Pancreas (tissue), 10 donors: ENCODE measurements around the gene F2RL2. TPM values are rescaled to one million over a fixed set of nuclear protein-coding genes. Genes with fewer than 3 reads are reported as not detected.

Experiments
- ATAC-seq, 4 donors: fragments of 200-7000 bp; cut with Tn5 transposase; one replicate each; pipeline versions ENCODE4 v1.8.0 to v1.9.1; 2020; ENCODE audit warnings: mild to moderate bottlenecking in 4 of 4, moderate library complexity in 4 of 4
- DNase-seq, 6 donors: peaks; one replicate each; pipeline ENCODE4 v3.0.0-alpha.2; 2020
- FAIRE-seq: peaks from 2 replicates; lab custom pipeline; 2012; peaks lifted over from hg19 to GRCh38; lab: Jason Lieb, UNC
- H3K27ac ChIP-seq, 4 donors: fragments of 200-600 bp; sonication (generic); 1 replicate in 3 of 4; 2 replicates in 1 of 4; pipeline versions ENCODE4 v1.5.0 to v1.8.0; 2020
- H3K27me3 ChIP-seq, 4 donors: fragments of 200-600 bp; one replicate each; pipeline ENCODE4 v1.8.0; 2021
- H3K36me3 ChIP-seq, 3 donors: fragments of 200-600 bp; sonication (generic) in 1 of 3; one replicate each; pipeline versions ENCODE4 v1.5.0 to v1.8.0; 2020 to 2021
- H3K4me1 ChIP-seq, 3 donors: fragments of 200-600 bp; one replicate each; pipeline ENCODE4 v1.8.0; 2021
- H3K4me3 ChIP-seq, 4 donors: fragments of 200-600 bp; sonication (generic) in 2 of 4; one replicate each; pipeline versions ENCODE4 v1.5.0 to v1.8.0; 2020 to 2021
- H3K9me3 ChIP-seq, 4 donors: fragments of 200-600 bp; one replicate each; pipeline ENCODE4 v1.8.0; 2021
- CTCF ChIP-seq, 4 donors: fragments of 200-600 bp; sonication (generic) in 3 of 4; IDR thresholded peaks; one replicate each; pipeline versions ENCODE4 v1.5.0 to v1.8.0; 2021; ENCODE audit warnings: antibody characterized with exemption in 4 of 4
- WGBS, 2 donors: extraction: QIAGEN DNeasy Blood & Tissue Kit; methylation state at CpG; one replicate each; pipeline ENCODE4 v1.1.7; 2013; 5-methylcytosine and 5-hydroxymethylcytosine counted together
- intact Hi-C, 3 donors: fragments of 100-400 bp; cut with DNase I; formaldehyde crosslinking; loops; one replicate each; pipeline versions ENCODE4 v1.11.1 to v1.14.2; 2022
- polyA plus RNA-seq, 2 donors: library from polyadenylated mRNA; stranded (reverse); fragments of 200-250 nt; gene quantifications; one replicate each; pipeline ENCODE4 v1.2.3, GENCODE V29; 2013
- total RNA-seq, 6 donors: library from RNA; stranded (reverse); fragmentation: NEBNext Ultra II Directional in 4 of 6; extraction: Animal tissue kit (Norgen Biotek cat#: 25700) in 4 of 6; gene quantifications; one replicate each; pipeline versions ENCODE4 v1.2.1 to v1.2.4, GENCODE V29; 2021 to 2023
- donor health status: healthy with polysubstance abuse.
- donor health status: DM: no; HTN: no; CAD: no; lungs with moderate emphysema.
- donor health status: DM: no; HTN: no; CAD: no.
- donor health status: control.
- donor health status: control.
- donor health status: Bipolar disorder and iron deficiency.
- donor health status: DM: yes; HTN: yes; CAD: no.
- donor health status: DM: no; HTN: no; CAD: no.
- donor health status: DM: no; HTN: no; CAD: no.
- donor health status: DM: yes; HTN: yes; CAD: no.

F2RL2 gene
- total and polyA plus RNA-seq, 8 donors, result 0.04 to 2.2 (median 0.22) TPM

- no peak for TF ChIP-seq CTCF (IDR thresholded peaks at IDR 0.05)
- H3K4me3 ChIP-seq, result no peak overlapping the region
- ATAC-seq, result no peak
- H3K4me1 ChIP-seq, result no peaks in the 10 kb centered on the region
- H3K36me3 ChIP-seq, result peaks cover 0 to 23% (median 12%) of the 10 kb centered on the region in 3 donors
- 94 to 96% methylated on average over 6 of the region's 6 CpGs for WGBS, 2 donors
- no peaks in the 10 kb centered on the region for H3K9me3 ChIP-seq
- intact Hi-C loops, result no loop called here
- no peak overlapping the region for H3K27ac ChIP-seq
- no peak for FAIRE-seq
- no peaks in the 10 kb centered on the region for H3K27me3 ChIP-seq
- no peak for DNase-seq
Observed at GRCh38 chr5:76664079-76664478, 40.9 kb upstream of the F2RL2 start.

GRCh38 chr5:76663573-76663972, 40.4 kb upstream of the F2RL2 start:
- H3K27me3 ChIP-seq, result no peaks in the 10 kb centered on the region
- ATAC-seq (no peak), FAIRE-seq (no peak), DNase-seq (no peak)
- H3K27ac ChIP-seq, result no peak overlapping the region
- WGBS, 2 donors, result 74 to 88% methylated on average over 3 of the region's 3 CpGs
- H3K9me3 ChIP-seq, result no peaks in the 10 kb centered on the region
- H3K36me3 ChIP-seq, result peaks cover 0 to 21% (median 12%) of the 10 kb centered on the region in 3 donors
- intact Hi-C loops, result no loop called here
- no peaks in the 10 kb centered on the region for H3K4me1 ChIP-seq
- TF ChIP-seq CTCF (IDR thresholded peaks at IDR 0.05), result no peak
- H3K4me3 ChIP-seq, result no peak overlapping the region

GRCh38 chr5:76662521-76662920, 39.3 kb upstream of the F2RL2 start:
- Histone ChIP-seq H3K36me3 (peaks cover 0 to 25% (median 12%) of the 10 kb centered on the region in 3 donors), H3K4me1 (no peaks in the 10 kb centered on the region), H3K27ac (no peak overlapping the region), H3K9me3 (no peaks in the 10 kb centered on the region), H3K27me3 (no peaks in the 10 kb centered on the region), H3K4me3 (no peak overlapping the region)
- WGBS, 2 donors, result 95% methylated on average over 5 of the region's 5 CpGs
- no peak for FAIRE-seq
- DNase-seq, result no peak
- intact Hi-C loops, result no loop called here
- TF ChIP-seq CTCF (IDR thresholded peaks at IDR 0.05), result no peak
- ATAC-seq, result no peak

- no peak for ATAC-seq
- peaks cover 0 to 25% (median 7%) of the 10 kb centered on the region in 3 donors for H3K36me3 ChIP-seq
- H3K27ac ChIP-seq, result no peak overlapping the region
- H3K27me3 ChIP-seq, result no peaks in the 10 kb centered on the region
- no peak for DNase-seq
- no peaks in the 10 kb centered on the region for H3K9me3 ChIP-seq
- 55 to 75% methylated on average over 2 of the region's 2 CpGs for WGBS, 2 donors
- FAIRE-seq, result no peak
- H3K4me1 ChIP-seq, result no peaks in the 10 kb centered on the region
- intact Hi-C loops, result no loop called here
- no peak for TF ChIP-seq CTCF (IDR thresholded peaks at IDR 0.05)
- H3K4me3 ChIP-seq, result no peak overlapping the region
Observed at GRCh38 chr5:76660360-76660759, 37.2 kb upstream of the F2RL2 start.

DNA sequence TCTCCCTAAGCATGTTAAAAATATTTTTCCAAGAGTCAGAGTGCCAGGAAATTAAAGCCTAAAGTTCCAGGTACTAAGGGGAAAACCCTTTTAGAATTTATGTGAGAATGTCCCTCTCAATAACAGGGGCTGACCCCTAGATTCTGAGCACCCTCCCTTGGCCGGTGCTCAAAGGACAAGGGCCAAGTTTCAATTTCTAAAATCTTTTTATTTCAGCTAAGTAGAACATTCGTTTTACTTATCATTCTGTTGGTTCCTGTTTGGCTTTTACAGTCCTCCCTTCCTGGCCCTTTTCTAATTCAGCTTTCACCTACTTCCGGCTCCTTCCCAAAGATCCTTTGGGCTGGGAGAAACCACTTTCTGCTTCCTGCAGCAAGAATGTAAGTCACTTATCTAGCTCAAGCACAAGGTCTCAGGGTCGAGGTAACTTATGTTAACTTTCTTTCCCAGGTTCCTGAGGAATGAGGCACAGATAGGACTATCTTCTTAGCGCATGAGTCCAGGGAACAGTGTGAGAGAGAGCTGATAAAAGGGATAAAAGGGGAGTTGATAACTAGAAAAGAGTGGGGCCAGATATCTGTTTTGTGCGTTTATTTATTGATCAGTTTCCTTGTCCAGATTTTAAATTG, 34.6 kb upstream of the F2RL2 start:
- WGBS, 2 donors, result 49 to 54% methylated on average over 6 of the region's 6 CpGs
- H3K27ac ChIP-seq, result no peak overlapping the region

More for the DNA sequence above, 34.6 kb upstream of the F2RL2 start:
- H3K36me3 ChIP-seq, result peaks cover 0 to 33% (median 7%) of the 10 kb centered on the region in 3 donors
- no peak overlapping the region for H3K4me3 ChIP-seq
- TF ChIP-seq CTCF (IDR thresholded peaks at IDR 0.05), result no peak
- no peak for FAIRE-seq
- H3K9me3 ChIP-seq, result no peaks in the 10 kb centered on the region
- H3K4me1 ChIP-seq, result no peaks in the 10 kb centered on the region
- intact Hi-C loops, result no loop called here
- H3K27me3 ChIP-seq, result no peaks in the 10 kb centered on the region
- ATAC-seq, result no peak
- no peak for DNase-seq
